GM12891 (cell line): ENCODE measurements around the gene BROX.

Experiments used
- PAX5 ChIP-seq: IDR thresholded peaks from 2 replicates; pipeline ENCODE4 v1.6.1; 2011; ENCODE audit warnings: low read length, moderate library complexity, mild to moderate bottlenecking; ENCODE audit not compliant: insufficient read depth, severe bottlenecking
- POLR2AphosphoS5 ChIP-seq: IDR thresholded peaks from 2 replicates; pipeline ENCODE4 v1.6.1; 2011; ENCODE audit warnings: low read depth, low read length, control low read depth

GRCh38 chr1:222769971-222770620, 57.7 kb downstream of the BROX start:
- TF ChIP-seq POLR2AphosphoS5: no peak
- TF ChIP-seq PAX5: no peak
